H1 (cell line): Measurements from ENCODE around the gene BTBD16. TPM values are rescaled to one million over a fixed set of nuclear protein-coding genes. Genes with fewer than 3 reads are reported as not detected.

Experiments
- CTCF ChIA-PET: fragments of 300-600 bp; sonication (Branson Sonifier 250); formaldehyde crosslinking; loops from one replicate; lab custom pipeline; 2021; ENCODE audit not compliant: partially characterized antibody; lab: Charles Lee
- POLR2A ChIA-PET: fragments of 300-600 bp; sonication (Branson Sonifier 250); formaldehyde crosslinking; loops from one replicate; lab custom pipeline; 2021; ENCODE audit warnings: inconsistent platforms; ENCODE audit not compliant: partially characterized antibody; lab: Charles Lee
- DNase-seq, 2 experiments: peaks; one replicate each; pipeline versions ENCODE4 v3.0.0 to v3.0.0-alpha.2; 2010 to 2022; ENCODE audit warnings: low spot score in 2 of 2, low read depth in 1 of 2, mixed read lengths in 1 of 2
- FAIRE-seq: peaks from 2 replicates; lab custom pipeline; 2011; peaks lifted over from hg19 to GRCh38; lab: Jason Lieb, UNC
- H2AFZ ChIP-seq: 2 replicates; pipeline ENCODE4 v1.8.1; 2012; ENCODE audit warnings: low read length, inconsistent platforms
- H2AK5ac ChIP-seq: 2 replicates; pipeline ENCODE4 v1.6.1; 2013; ENCODE audit warnings: low read depth, low read length
- H2BK120ac ChIP-seq: replicated peaks from 2 replicates; pipeline ENCODE3; 2013; ENCODE audit warnings: low read depth, low read length, inconsistent platforms
- H2BK12ac ChIP-seq: 2 replicates; pipeline ENCODE4 v1.6.1; 2013; ENCODE audit warnings: low read depth, low read length
- H2BK15ac ChIP-seq: 2 replicates; pipeline ENCODE4 v1.6.1; 2013; ENCODE audit warnings: low read length
- H2BK20ac ChIP-seq: 2 replicates; pipeline ENCODE4 v1.6.1; 2013; ENCODE audit warnings: low read length
- H2BK5ac ChIP-seq: 2 replicates; pipeline ENCODE4 v1.6.1; 2013; ENCODE audit warnings: low read depth, low read length
- H3K14ac ChIP-seq: 2 replicates; pipeline ENCODE4 v1.6.1; 2013; ENCODE audit warnings: inconsistent platforms; ENCODE audit not compliant: insufficient read length
- H3K18ac ChIP-seq: 2 replicates; pipeline ENCODE4 v1.6.1; 2013; ENCODE audit warnings: low read length; ENCODE audit errors: extremely low read depth
- H3K23ac ChIP-seq: 2 replicates; pipeline ENCODE4 v1.6.1; 2013; ENCODE audit warnings: inconsistent platforms; ENCODE audit not compliant: insufficient read length
- H3K23me2 ChIP-seq: 2 replicates; pipeline ENCODE4 v1.6.1; 2013; ENCODE audit warnings: low read depth, low read length
- H3K27ac ChIP-seq: 2 replicates; pipeline ENCODE4 v1.6.1; 2011; ENCODE audit warnings: low read depth, low read length, inconsistent platforms
- H3K27me3 ChIP-seq, 4 experiments: replicated peaks in 1 of 4; 1 replicate in 1 of 4; 2 replicates in 3 of 4; pipeline versions ENCODE4 v1.6.1 to v1.8.1; 2011 to 2013; ENCODE audit warnings: low read length in 3 of 4, mild to moderate bottlenecking in 3 of 4, inconsistent platforms in 2 of 4, mixed read lengths in 2 of 4, moderate library complexity in 1 of 4; ENCODE audit not compliant: control insufficient read depth in 3 of 4, insufficient read depth in 3 of 4; ENCODE audit errors: extremely low read depth in 1 of 4
- H3K36me3 ChIP-seq, 4 experiments: 2 replicates each; pipeline versions ENCODE4 v1.6.1 to v1.8.1; 2011 to 2013; ENCODE audit warnings: mild to moderate bottlenecking in 4 of 4, low read length in 3 of 4, moderate library complexity in 2 of 4, control low read depth in 1 of 4, inconsistent platforms in 1 of 4; ENCODE audit not compliant: insufficient read depth in 4 of 4, control insufficient read depth in 2 of 4
- H3K4ac ChIP-seq: replicated peaks from 2 replicates; pipeline ENCODE3; 2013; ENCODE audit warnings: low read length, low read depth, mixed read lengths, inconsistent platforms; ENCODE audit not compliant: insufficient read length
- H3K4me1 ChIP-seq, 4 experiments: replicated peaks in 1 of 4; 1 replicate in 1 of 4; 2 replicates in 3 of 4; pipeline versions ENCODE4 v1.6.1 to v1.8.1; 2011 to 2013; ENCODE audit warnings: low read length in 3 of 4, inconsistent platforms in 2 of 4, mixed read lengths in 1 of 4; ENCODE audit not compliant: insufficient read depth in 4 of 4, control insufficient read depth in 3 of 4
- H3K4me2 ChIP-seq, 2 experiments: 2 replicates each; pipeline versions ENCODE4 v1.6.1 to v1.8.1; 2011 to 2013; ENCODE audit warnings: low read depth in 2 of 2, low read length in 2 of 2, control low read depth in 1 of 2, inconsistent platforms in 1 of 2, mild to moderate bottlenecking in 1 of 2; ENCODE audit not compliant: insufficient read depth in 1 of 2
- H3K4me3 ChIP-seq, 4 experiments: fragments of 200-600, 300-600 bp in 1 of 4; sonication (generic), shearing (Covaris generic), sonication (Bioruptor Twin) in 1 of 4; 2 replicates each; pipeline versions ENCODE4 v1.5.1 to v1.8.1; 2011 to 2016; ENCODE audit warnings: low read length in 4 of 4, low read depth in 3 of 4, control low read depth in 2 of 4, inconsistent platforms in 2 of 4, mild to moderate bottlenecking in 2 of 4, mixed read lengths in 1 of 4, moderate library complexity in 1 of 4; ENCODE audit not compliant: insufficient read depth in 2 of 4; ENCODE audit errors: extremely low read depth in 1 of 4
- H3K56ac ChIP-seq: replicated peaks from 2 replicates; pipeline ENCODE3; 2013; ENCODE audit warnings: low read depth, mild to moderate bottlenecking, mixed read lengths, low read length, inconsistent platforms; ENCODE audit not compliant: insufficient read length
- H3K79me1 ChIP-seq: 2 replicates; pipeline ENCODE4 v1.6.1; 2013; ENCODE audit warnings: low read depth, low read length, control low read depth
- H3K79me2 ChIP-seq, 2 experiments: 2 replicates each; pipeline versions ENCODE4 v1.6.1 to v1.8.1; 2012 to 2013; ENCODE audit warnings: low read length in 2 of 2, mild to moderate bottlenecking in 2 of 2, inconsistent platforms in 1 of 2; ENCODE audit not compliant: insufficient read depth in 2 of 2, control insufficient read depth in 1 of 2
- H3K9ac ChIP-seq, 4 experiments: replicated peaks in 1 of 4; 1 replicate in 1 of 4; 2 replicates in 3 of 4; pipeline versions ENCODE4 v1.6.1 to v1.8.1; 2011 to 2013; ENCODE audit warnings: low read depth in 3 of 4, low read length in 3 of 4, control low read depth in 2 of 4, mild to moderate bottlenecking in 2 of 4, moderate library complexity in 2 of 4, inconsistent platforms in 1 of 4; ENCODE audit errors: extremely low read depth in 1 of 4
- H3K9me3 ChIP-seq, 2 experiments: 2 replicates each; pipeline versions ENCODE4 v1.6.1 to v1.8.1; 2012 to 2013; ENCODE audit warnings: mild to moderate bottlenecking in 2 of 2, moderate library complexity in 2 of 2, control low read depth in 1 of 2, inconsistent platforms in 1 of 2, low read depth in 1 of 2, low read length in 1 of 2, mixed read lengths in 1 of 2; ENCODE audit not compliant: insufficient read depth in 2 of 2
- H4K20me1 ChIP-seq, 2 experiments: replicated peaks in 1 of 2; 2 replicates each; pipeline versions ENCODE3 to v1.8.1; 2011 to 2013; ENCODE audit warnings: inconsistent platforms in 2 of 2, low read length in 2 of 2, mild to moderate bottlenecking in 1 of 2; ENCODE audit not compliant: insufficient read depth in 2 of 2, control insufficient read depth in 1 of 2
- H4K5ac ChIP-seq: 2 replicates; pipeline ENCODE4 v1.6.1; 2013; ENCODE audit warnings: low read length, low read depth, mixed read lengths, inconsistent platforms; ENCODE audit not compliant: insufficient read length
- H4K8ac ChIP-seq: 2 replicates; pipeline ENCODE4 v1.8.0; 2013; ENCODE audit warnings: mild to moderate bottlenecking, moderate library complexity, low read length, inconsistent platforms; ENCODE audit not compliant: insufficient read depth; ENCODE audit errors: extremely low read depth
- H4K91ac ChIP-seq: replicated peaks from 2 replicates; pipeline ENCODE3; 2013; ENCODE audit warnings: low read length, mixed read lengths, inconsistent platforms; ENCODE audit not compliant: insufficient read length
- EGR1 ChIP-seq: IDR thresholded peaks from 2 replicates; pipeline ENCODE4 v1.6.1; 2011; ENCODE audit warnings: low read depth, low read length, borderline replicate concordance
- KDM5A ChIP-seq: fragments of 200-600 bp; IDR thresholded peaks from 2 replicates; pipeline ENCODE4 v1.7.1; 2012; ENCODE audit warnings: mild to moderate bottlenecking, low read length, inconsistent platforms, mixed read lengths
- SP4 ChIP-seq: IDR thresholded peaks from 2 replicates; pipeline ENCODE4 v1.6.1; 2012; ENCODE audit warnings: low read length, inconsistent platforms
- WGBS, 2 experiments: shearing (Covaris generic) in 1 of 2; methylation state at CpG; one replicate each; pipeline versions ENCODE4 v1.1.6 to v1.1.7; 2013 to 2015; ENCODE audit warnings: low lambda C conversion rate in 2 of 2, mixed read lengths in 2 of 2, inconsistent platforms in 1 of 2, low coverage in 1 of 2, missing lambda C conversion rate in 1 of 2; ENCODE audit not compliant: insufficient replicate concordance in 2 of 2, insufficient coverage in 1 of 2, insufficient read length in 1 of 2; ENCODE audit errors: extremely low coverage in 1 of 2, missing lambda C conversion rate in 1 of 2; 5-methylcytosine and 5-hydroxymethylcytosine counted together
- polyA plus RNA-seq, 7 experiments: library from polyadenylated mRNA; depleted of rRNA in 3 of 7; stranded (reverse) in 5 of 7; unstranded in 2 of 7; fragments of >200 nt in 5 of 7; fragments of 200-250 nt in 2 of 7; gene quantifications; 1 replicate in 5 of 7; 2 replicates in 1 of 7; 4 replicates in 1 of 7; pipeline versions ENCODE4 v1.2.1 to v1.2.3, GENCODE V29; 2011 to 2013; ENCODE audit warnings: missing spikeins in 2 of 7, mixed read lengths in 2 of 7
- total RNA-seq: library from RNA; stranded (reverse); fragmentation: NEBNext Ultra II Directional; extraction: Animal tissue kit (Norgen Biotek cat#: 25700); gene quantifications from 2 replicates; pipeline ENCODE4 v1.2.1, GENCODE V29; 2021

Gene BTBD16
- total and polyA plus RNA-seq, 2 of the 8 experiments (the other 6 are each of a cell fraction or from before 2014, with no cell fraction given): 0.05 TPM; not detected in 1

GRCh38 chr10:122229666-122230065 lies 41.4 kb upstream of the BTBD16 start:
- CTCF ChIA-PET: interaction anchor here (0.9 kb wide), 1 partner anchor 88 kb away, joined by 3 read pairs; no protein-coding TSS in a partner anchor
- Histone ChIP-seq H2BK12ac (no peak overlapping the region), H3K23ac (no peak overlapping the region), H2AFZ (no peak overlapping the region), H4K8ac (no peak overlapping the region), H3K4ac (no peak overlapping the region), H3K79me2 (no peaks in the 10 kb centered on the region), H3K23me2 (no peaks in the 10 kb centered on the region), H4K5ac (no peak overlapping the region), H3K9ac (no peak overlapping the region), H3K14ac (no peak overlapping the region), H3K27me3 (no peaks in the 10 kb centered on the region), H2BK15ac (no peak overlapping the region), H3K9me3 (no peaks in the 10 kb centered on the region), H4K91ac (no peak overlapping the region), H3K4me2 (no peak overlapping the region), H2BK20ac (no peak overlapping the region), H3K4me1 (no peaks in the 10 kb centered on the region), H2BK120ac (no peak overlapping the region), H3K4me3 (no peak overlapping the region), H2BK5ac (no peak overlapping the region), H3K36me3 (peaks cover 23 to 64% (median 51%) of the 10 kb centered on the region in 4 experiments; a peak in 7 of 8 replicates), H3K56ac (no peak overlapping the region), H3K27ac (no peak overlapping the region), H3K18ac (no peak overlapping the region), H3K79me1 (no peaks in the 10 kb centered on the region; the same call in 1 of the 2 replicates), H4K20me1 (peaks cover 7 to 14% of the 10 kb centered on the region in 2 experiments), H2AK5ac (no peak overlapping the region)
- WGBS, 2 experiments: 92% methylated on average over 2 of the region's 2 CpGs; no CpG with 5 or more reads in 1 of the 2 experiments
- DNase-seq (no peak), FAIRE-seq (no peak)
- POLR2A ChIA-PET: no interaction called here
- TF ChIP-seq KDM5A: no peak
- TF ChIP-seq SP4: no peak
- TF ChIP-seq EGR1: no peak
